Pancreas (tissue), 10 donors: ENCODE data around the gene TMEM147. TPM values are rescaled to one million over a fixed set of nuclear protein-coding genes. Genes with fewer than 3 reads are reported as not detected.

Experiments used
- ATAC-seq, 4 donors: fragments of 200-7000 bp; cut with Tn5 transposase; one replicate each; pipeline versions ENCODE4 v1.8.0 to v1.9.1; 2020; ENCODE audit warnings: mild to moderate bottlenecking in 4 of 4, moderate library complexity in 4 of 4
- DNase-seq, 6 donors: peaks; one replicate each; pipeline ENCODE4 v3.0.0-alpha.2; 2020
- FAIRE-seq: peaks from 2 replicates; lab custom pipeline; 2012; peaks lifted over from hg19 to GRCh38; lab: Jason Lieb, UNC
- H3K27ac ChIP-seq, 4 donors: fragments of 200-600 bp; sonication (generic); 1 replicate in 3 of 4; 2 replicates in 1 of 4; pipeline versions ENCODE4 v1.5.0 to v1.8.0; 2020
- H3K27me3 ChIP-seq, 4 donors: fragments of 200-600 bp; one replicate each; pipeline ENCODE4 v1.8.0; 2021
- H3K36me3 ChIP-seq, 3 donors: fragments of 200-600 bp; sonication (generic) in 1 of 3; one replicate each; pipeline versions ENCODE4 v1.5.0 to v1.8.0; 2020 to 2021
- H3K4me1 ChIP-seq, 3 donors: fragments of 200-600 bp; one replicate each; pipeline ENCODE4 v1.8.0; 2021
- H3K4me3 ChIP-seq, 4 donors: fragments of 200-600 bp; sonication (generic) in 2 of 4; one replicate each; pipeline versions ENCODE4 v1.5.0 to v1.8.0; 2020 to 2021
- H3K9me3 ChIP-seq, 4 donors: fragments of 200-600 bp; one replicate each; pipeline ENCODE4 v1.8.0; 2021
- whole genome bisulfite sequencing, 2 donors: extraction: QIAGEN DNeasy Blood & Tissue Kit; methylation state at CpG; one replicate each; pipeline ENCODE4 v1.1.7; 2013; 5-methylcytosine and 5-hydroxymethylcytosine counted together
- intact Hi-C, 3 donors: fragments of 100-400 bp; cut with DNase I; formaldehyde crosslinking; loops; one replicate each; pipeline versions ENCODE4 v1.11.1 to v1.14.2; 2022
- polyA plus RNA-seq, 2 donors: library from polyadenylated mRNA; stranded (reverse); fragments of 200-250 nt; gene quantifications; one replicate each; pipeline ENCODE4 v1.2.3, GENCODE V29; 2013
- total RNA-seq, 6 donors: library from RNA; stranded (reverse); fragmentation: NEBNext Ultra II Directional in 4 of 6; extraction: Animal tissue kit (Norgen Biotek cat#: 25700) in 4 of 6; gene quantifications; one replicate each; pipeline versions ENCODE4 v1.2.1 to v1.2.4, GENCODE V29; 2021 to 2023
- TF ChIP-seq, protein P1 (sequence below), 4 donors: fragments of 200-600 bp; sonication (generic) in 3 of 4; IDR thresholded peaks; one replicate each; pipeline versions ENCODE4 v1.5.0 to v1.8.0; 2021; ENCODE audit warnings: antibody characterized with exemption in 4 of 4
- donor health status: healthy with polysubstance abuse.
- donor health status: DM: no; HTN: no; CAD: no; lungs with moderate emphysema.
- donor health status: DM: no; HTN: no; CAD: no.
- donor health status: control.
- donor health status: control.
- donor health status: Bipolar disorder and iron deficiency.
- donor health status: DM: yes; HTN: yes; CAD: no.
- donor health status: DM: no; HTN: no; CAD: no.
- donor health status: DM: no; HTN: no; CAD: no.
- donor health status: DM: yes; HTN: yes; CAD: no.

The TMEM147 gene
- total and polyA plus RNA-seq, 8 donors: 44.3 to 91.1 (median 56.5) TPM

DNA sequence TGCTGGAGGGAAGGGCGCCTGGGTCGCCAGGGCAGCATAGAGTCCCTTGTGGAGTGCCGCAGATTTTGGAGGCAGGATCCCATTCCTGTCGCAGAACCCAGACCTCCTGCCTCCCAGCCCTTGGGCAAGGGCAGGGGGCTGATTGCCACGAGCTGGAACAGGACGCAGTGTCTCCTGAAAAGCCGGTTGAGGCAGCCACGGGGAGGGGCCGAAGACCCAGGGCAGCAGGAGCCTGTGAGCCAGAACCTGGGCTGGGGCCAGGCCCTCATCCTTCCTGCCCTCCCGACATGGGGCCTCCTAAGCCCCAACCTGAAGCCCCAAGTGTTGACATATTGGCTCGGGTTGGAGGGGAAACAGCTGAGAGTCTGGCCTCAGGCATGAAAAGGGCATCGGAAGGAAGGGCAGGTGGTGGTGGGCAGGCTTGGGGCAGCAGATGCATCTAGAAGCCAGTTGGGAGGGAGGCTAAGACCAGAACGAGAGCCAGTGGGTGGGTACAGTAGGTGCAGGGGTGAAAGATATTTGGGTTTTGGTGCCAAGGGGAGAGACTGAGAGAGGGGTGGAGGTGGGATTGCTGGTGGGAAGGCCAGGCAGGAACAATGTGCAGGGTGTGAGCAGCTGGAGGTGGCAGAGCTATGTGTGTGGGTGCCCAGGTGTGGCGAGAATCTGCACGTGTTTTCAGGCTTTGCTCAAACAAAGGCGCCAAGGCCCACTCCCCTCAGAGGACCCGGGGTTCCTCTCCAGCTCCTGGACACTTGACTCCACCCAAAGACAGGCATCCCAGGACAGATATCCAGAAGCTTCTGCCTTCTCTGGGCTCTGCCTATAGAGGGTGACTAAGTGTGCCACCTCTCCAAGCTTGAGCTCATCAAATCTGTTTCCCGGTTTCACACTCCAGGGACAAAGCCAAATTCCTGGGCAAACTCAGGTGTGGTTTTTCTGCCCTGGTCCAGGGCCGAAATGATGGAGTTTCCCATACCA, 15.9 kb upstream of the TMEM147 start:
- Histone ChIP-seq H3K4me3 (no peak overlapping the region), H3K4me1 (no peaks in the 10 kb centered on the region), H3K27me3 (peaks cover 0 to 4% (median 0%) of the 10 kb centered on the region in 4 donors), H3K36me3 (no peaks in the 10 kb centered on the region), H3K9me3 (no peaks in the 10 kb centered on the region), H3K27ac (no peak overlapping the region)
- TF ChIP-seq, protein P1, sequence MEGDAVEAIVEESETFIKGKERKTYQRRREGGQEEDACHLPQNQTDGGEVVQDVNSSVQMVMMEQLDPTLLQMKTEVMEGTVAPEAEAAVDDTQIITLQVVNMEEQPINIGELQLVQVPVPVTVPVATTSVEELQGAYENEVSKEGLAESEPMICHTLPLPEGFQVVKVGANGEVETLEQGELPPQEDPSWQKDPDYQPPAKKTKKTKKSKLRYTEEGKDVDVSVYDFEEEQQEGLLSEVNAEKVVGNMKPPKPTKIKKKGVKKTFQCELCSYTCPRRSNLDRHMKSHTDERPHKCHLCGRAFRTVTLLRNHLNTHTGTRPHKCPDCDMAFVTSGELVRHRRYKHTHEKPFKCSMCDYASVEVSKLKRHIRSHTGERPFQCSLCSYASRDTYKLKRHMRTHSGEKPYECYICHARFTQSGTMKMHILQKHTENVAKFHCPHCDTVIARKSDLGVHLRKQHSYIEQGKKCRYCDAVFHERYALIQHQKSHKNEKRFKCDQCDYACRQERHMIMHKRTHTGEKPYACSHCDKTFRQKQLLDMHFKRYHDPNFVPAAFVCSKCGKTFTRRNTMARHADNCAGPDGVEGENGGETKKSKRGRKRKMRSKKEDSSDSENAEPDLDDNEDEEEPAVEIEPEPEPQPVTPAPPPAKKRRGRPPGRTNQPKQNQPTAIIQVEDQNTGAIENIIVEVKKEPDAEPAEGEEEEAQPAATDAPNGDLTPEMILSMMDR (IDR thresholded peaks at IDR 0.05): no peak
- intact Hi-C loops: no loop called here
- DNase-seq: no peak
- no peak for FAIRE-seq
- no peak for ATAC-seq
- 44% methylated on average over 19 of the region's 19 CpGs for WGBS, 2 donors

DNA sequence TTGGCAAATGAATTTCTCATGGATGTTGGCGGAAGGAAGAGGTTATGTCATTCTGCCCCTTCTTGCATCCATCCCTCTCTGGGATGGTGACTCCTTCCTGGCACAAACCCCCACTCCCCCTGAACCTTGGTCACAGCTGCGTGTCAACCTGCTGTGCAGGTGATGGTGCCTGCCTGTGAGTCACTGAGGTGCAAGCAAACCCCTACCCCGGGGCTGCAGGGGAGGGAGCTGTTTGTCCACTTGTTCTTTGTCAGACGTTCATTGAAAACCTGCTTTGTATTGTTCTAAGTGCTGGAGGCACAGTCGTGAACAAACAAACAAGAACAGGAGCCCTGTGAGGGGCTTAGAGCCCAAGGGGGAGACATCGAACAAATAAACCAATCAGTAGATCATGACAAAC, 14.1 kb upstream of the TMEM147 start:
- DNase-seq: no peak
- Histone ChIP-seq H3K9me3 (no peaks in the 10 kb centered on the region), H3K27ac (no peak overlapping the region), H3K4me1 (no peaks in the 10 kb centered on the region), H3K36me3 (no peaks in the 10 kb centered on the region), H3K27me3 (peaks cover 0 to 4% (median 0%) of the 10 kb centered on the region in 4 donors), H3K4me3 (no peak overlapping the region)
- no peak for FAIRE-seq
- 28 to 35% methylated on average over 6 of the region's 6 CpGs for WGBS, 2 donors
- TF ChIP-seq, protein P1 (IDR thresholded peaks at IDR 0.05): no peak
- ATAC-seq: no peak
- intact Hi-C loops: no loop called here

DNA sequence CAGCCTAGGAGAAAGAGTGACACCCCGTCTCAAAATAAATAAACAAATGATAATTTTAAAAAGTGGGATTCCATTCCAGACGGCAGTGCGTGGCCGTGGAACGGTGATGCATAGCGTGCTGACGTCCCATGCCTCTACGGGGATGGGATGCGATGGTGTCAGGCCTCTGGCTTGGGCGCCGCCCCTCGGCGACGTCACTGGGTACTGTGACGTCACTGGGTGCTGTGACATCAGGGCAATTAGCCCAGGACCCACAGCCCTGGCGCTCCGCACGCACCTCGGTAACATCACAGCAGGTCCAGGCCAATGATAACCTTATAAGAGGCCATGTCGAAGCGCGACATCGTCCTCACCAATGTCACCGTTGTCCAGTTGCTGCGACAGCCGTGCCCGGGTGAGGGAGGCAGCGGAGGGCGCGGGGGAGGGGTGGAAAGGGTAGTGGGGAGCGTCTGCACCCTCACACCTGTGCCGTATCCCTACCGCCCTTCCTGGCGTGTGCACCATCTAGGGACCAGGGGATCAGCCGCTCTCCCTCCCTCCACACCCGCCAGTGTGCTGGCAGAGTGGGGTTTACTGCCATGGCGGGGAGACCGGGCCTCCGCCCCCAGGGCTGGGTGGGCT, 12.1 kb upstream of the TMEM147 start, which contains the start of gene GAPDHS:
TSS of gene GAPDHS (plus strand) at position 256 of the 621 bp plus-strand sequence. CDS start at position 328, 72 bp downstream.
- TF ChIP-seq, protein P1 (IDR thresholded peaks at IDR 0.05): no peak
- Histone ChIP-seq H3K4me1 (no peaks in the 10 kb centered on the region), H3K9me3 (no peaks in the 10 kb centered on the region), H3K27ac (no peak within 1 kb of the TSS), H3K27me3 (peaks cover 0 to 4% (median 0%) of the 10 kb centered on the region in 4 donors), H3K4me3 (no peak within 1 kb of the TSS), H3K36me3 (no peaks in the 10 kb centered on the region)
- WGBS, 2 donors: 29 to 34% methylated on average over 36 to 39 of the region's 39 CpGs
- FAIRE-seq: no peak
- no peak for DNase-seq
- intact Hi-C loops: no loop called here
- peak in 1 of 4 donors; percentile 17 for ATAC-seq

DNA sequence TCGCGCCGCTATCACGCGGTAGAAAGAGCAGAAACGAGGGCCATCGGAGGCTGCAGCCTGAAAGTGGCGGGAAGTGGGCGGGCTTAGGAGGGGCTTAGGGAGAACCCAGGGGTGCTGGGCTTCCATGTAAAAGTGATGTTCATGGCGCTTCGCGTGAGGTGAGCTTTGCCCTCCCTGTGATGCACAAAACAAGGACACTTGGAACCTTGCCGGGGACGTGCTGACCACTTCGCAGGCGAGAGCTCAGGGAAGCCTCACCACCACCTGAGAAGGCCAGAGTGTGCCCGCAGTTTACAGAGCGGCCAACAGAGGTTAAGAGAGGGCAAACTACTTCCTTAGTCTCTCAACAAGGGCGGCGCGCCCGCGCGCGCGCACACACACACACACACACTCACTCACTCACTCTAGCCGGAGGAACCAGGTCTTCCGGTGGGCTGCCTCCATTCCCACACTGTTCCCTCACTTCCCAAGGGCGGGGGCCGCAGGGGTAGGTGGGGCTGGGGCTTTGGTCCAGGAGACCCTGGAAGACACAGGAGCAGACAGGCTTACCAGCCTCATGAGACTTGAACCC, 11.5 kb upstream of the TMEM147 start:
- TF ChIP-seq, protein P1 (IDR thresholded peaks at IDR 0.05): no peak
- WGBS, 2 donors: 3% methylated on average over 25 to 30 of the region's 30 CpGs
- Histone ChIP-seq H3K4me1 (no peaks in the 10 kb centered on the region), H3K9me3 (no peaks in the 10 kb centered on the region), H3K27me3 (peaks cover 0 to 4% (median 0%) of the 10 kb centered on the region in 4 donors), H3K27ac (no peak overlapping the region), H3K4me3 (no peak overlapping the region), H3K36me3 (no peaks in the 10 kb centered on the region)
- FAIRE-seq: no peak
- intact Hi-C loops: no loop called here
- no peak for DNase-seq
- ATAC-seq: peak; percentile 61 to 88 (median 82)
